ENCODE results near the gene PRDM16. TPM values are rescaled to one million over a fixed set of nuclear protein-coding genes. Genes with fewer than 3 reads are reported as not detected.
A peak's percentile ranks its signal among the peaks of the same experiment; 100 is the strongest.

The PRDM16 gene
- total RNA-seq, 1 experiment from 2014 or later: 6.1 TPM

DNA sequence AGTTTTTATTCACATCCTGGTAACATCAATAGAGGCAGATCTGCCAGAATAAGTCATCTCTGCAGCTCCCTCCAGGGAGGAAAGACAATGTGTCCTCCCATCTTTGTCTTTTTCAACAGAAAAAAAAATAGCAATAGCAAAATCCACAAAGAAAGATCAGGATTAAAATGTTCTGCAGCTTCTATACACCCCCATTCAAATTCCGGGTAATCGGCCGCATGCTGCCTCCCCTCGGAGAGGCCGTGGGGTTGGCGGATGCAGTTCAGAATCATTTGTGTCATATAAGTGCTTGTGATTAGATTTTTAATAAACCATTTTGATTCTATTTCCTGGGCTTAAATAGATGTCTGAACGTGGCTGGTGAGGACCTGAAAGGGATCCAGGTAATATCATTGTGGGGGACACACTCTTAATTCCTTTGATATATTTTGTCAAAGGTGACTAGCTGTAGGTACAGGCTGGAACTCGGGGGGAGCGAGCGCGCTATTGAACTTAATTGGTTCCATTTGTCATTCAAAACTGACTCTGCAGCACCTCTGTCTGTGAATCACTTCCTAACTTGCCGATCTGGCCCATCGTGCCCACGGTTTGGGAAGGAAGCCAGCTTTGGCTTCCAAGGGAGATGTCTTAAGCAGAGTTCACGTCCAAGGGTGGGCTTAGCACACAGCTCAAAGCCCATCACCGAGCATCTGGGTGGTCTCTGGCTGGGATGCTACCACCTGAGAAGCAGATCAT is 299.9 kb downstream of the PRDM16 start:
- ATAC-seq (no peak), DNase-seq (ENCODE audit: low read depth, low spot score) (no peak)
- H2AFZ ChIP-seq (ENCODE audit: low read depth, low read length, poor library complexity, severe bottlenecking): no peak overlapping the region
- no TSS peak for BruUV-seq (replicated peaks)
- H3K9me3 ChIP-seq (ENCODE audit: control insufficient read depth in 1 of 2, insufficient read depth in 1 of 2, low read depth in 1 of 2, low read length in 2 of 2): no peaks in the 10 kb centered on the region
- peak overlapping the region; percentile 23 for H3K4me2 ChIP-seq (ENCODE audit: low read length)
- no peak overlapping the region for H3K9ac ChIP-seq (ENCODE audit: low read length)
- no peaks in the 10 kb centered on the region for H3K79me2 ChIP-seq (ENCODE audit: insufficient read depth, low read length)
- no peaks in the 10 kb centered on the region for H3K9me2 ChIP-seq (ENCODE audit: insufficient read depth)
- H3K4me1 ChIP-seq (ENCODE audit: control insufficient read depth in 1 of 2, insufficient read depth in 2 of 2, low read length in 2 of 2): peaks cover 4 to 17% of the 10 kb centered on the region in 2 experiments; a peak in 3 of 4 replicates
- no peaks in the 10 kb centered on the region for H4K20me1 ChIP-seq (ENCODE audit: insufficient read depth)
- H3K4me3 ChIP-seq (replicated peaks in 1 of 2; ENCODE audit: low read depth in 1 of 2, low read length in 2 of 2): no peak overlapping the region
- no peak for TF ChIP-seq FOSL1 (IDR thresholded peaks at IDR 0.05; ENCODE audit: low read depth)
- no peak for TF ChIP-seq ATF3 (IDR thresholded peaks at IDR 0.05)
- TF ChIP-seq POLR2A (IDR thresholded peaks at IDR 0.05; ENCODE audit: borderline replicate concordance, extremely low read depth, insufficient read depth, insufficient read length): no peak
- no peak for TF ChIP-seq EZH2 (IDR thresholded peaks at IDR 0.05)
- TF ChIP-seq RAD21 (IDR thresholded peaks at IDR 0.05; ENCODE audit: low read depth): no peak
- no peak for TF ChIP-seq EZH2phosphoT487 (IDR thresholded peaks at IDR 0.05; ENCODE audit: borderline replicate concordance)
- no peak for TF ChIP-seq JUND (IDR thresholded peaks at IDR 0.05)
- TF ChIP-seq CEBPB (IDR thresholded peaks at IDR 0.05; ENCODE audit: low read depth): no peak
- TF ChIP-seq ZNF274 (IDR thresholded peaks at IDR 0.05; ENCODE audit: low read depth, low read length): no peak
- TF ChIP-seq SIN3A (IDR thresholded peaks at IDR 0.05; ENCODE audit: low read depth): no peak
- no peak for TF ChIP-seq REST (IDR thresholded peaks at IDR 0.05; ENCODE audit: low read depth)
- TF ChIP-seq ELF1 (IDR thresholded peaks at IDR 0.05; ENCODE audit: borderline replicate concordance, low read depth): no peak
- no peak for TF ChIP-seq EGR1 (IDR thresholded peaks at IDR 0.05; ENCODE audit: low read depth)
- no peak for TF ChIP-seq POLR2AphosphoS5 (IDR thresholded peaks at IDR 0.05; ENCODE audit: low read depth, low read length)
- no peak for TF ChIP-seq YY1 (IDR thresholded peaks at IDR 0.05; ENCODE audit: extremely low read depth, insufficient replicate concordance, low read depth, low read length)
- TF ChIP-seq SP1 (IDR thresholded peaks at IDR 0.05; ENCODE audit: low read depth): no peak
- TF ChIP-seq ZFX (IDR thresholded peaks at IDR 0.05): no peak
- TF ChIP-seq, protein P1, sequence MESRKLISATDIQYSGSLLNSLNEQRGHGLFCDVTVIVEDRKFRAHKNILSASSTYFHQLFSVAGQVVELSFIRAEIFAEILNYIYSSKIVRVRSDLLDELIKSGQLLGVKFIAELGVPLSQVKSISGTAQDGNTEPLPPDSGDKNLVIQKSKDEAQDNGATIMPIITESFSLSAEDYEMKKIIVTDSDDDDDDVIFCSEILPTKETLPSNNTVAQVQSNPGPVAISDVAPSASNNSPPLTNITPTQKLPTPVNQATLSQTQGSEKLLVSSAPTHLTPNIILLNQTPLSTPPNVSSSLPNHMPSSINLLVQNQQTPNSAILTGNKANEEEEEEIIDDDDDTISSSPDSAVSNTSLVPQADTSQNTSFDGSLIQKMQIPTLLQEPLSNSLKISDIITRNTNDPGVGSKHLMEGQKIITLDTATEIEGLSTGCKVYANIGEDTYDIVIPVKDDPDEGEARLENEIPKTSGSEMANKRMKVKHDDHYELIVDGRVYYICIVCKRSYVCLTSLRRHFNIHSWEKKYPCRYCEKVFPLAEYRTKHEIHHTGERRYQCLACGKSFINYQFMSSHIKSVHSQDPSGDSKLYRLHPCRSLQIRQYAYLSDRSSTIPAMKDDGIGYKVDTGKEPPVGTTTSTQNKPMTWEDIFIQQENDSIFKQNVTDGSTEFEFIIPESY (IDR thresholded peaks at IDR 0.05; ENCODE audit: extremely low read depth, insufficient replicate concordance, low read length): no peak
- ChIA-PET CTCF (no interaction called here), RAD21 (ENCODE audit: low non-redundant PET in 1 of 2, low total read pairs in 2 of 2, uncharacterized antibody in 2 of 2, unreplicated experiment in 2 of 2) (no interaction called here), POLR2A (no interaction called here)
- H3K36me3 ChIP-seq (ENCODE audit: control insufficient read depth in 1 of 2, insufficient read depth in 2 of 2, low read length in 2 of 2): no peaks in the 10 kb centered on the region
- intact Hi-C loops (cut with micrococcal nuclease): no loop called here
- no peaks in the 10 kb centered on the region for H3K27me3 ChIP-seq (ENCODE audit: insufficient read depth, low read length)
- no peak overlapping the region for H3K27ac ChIP-seq (ENCODE audit: low read depth, low read length)
